ENCODE data around the gene KRTAP1-4. TPM values are rescaled to one million over a fixed set of nuclear protein-coding genes. Genes with fewer than 3 reads are reported as not detected.
"Not testable (repeated sequence)": the region's sequence is repeated elsewhere in the genome, so short reads cannot be mapped to it uniquely, and the experiment has no call there.

KRTAP1-4 gene
- total RNA-seq, 4 donors from 2014 or later, result not detected

DNA sequence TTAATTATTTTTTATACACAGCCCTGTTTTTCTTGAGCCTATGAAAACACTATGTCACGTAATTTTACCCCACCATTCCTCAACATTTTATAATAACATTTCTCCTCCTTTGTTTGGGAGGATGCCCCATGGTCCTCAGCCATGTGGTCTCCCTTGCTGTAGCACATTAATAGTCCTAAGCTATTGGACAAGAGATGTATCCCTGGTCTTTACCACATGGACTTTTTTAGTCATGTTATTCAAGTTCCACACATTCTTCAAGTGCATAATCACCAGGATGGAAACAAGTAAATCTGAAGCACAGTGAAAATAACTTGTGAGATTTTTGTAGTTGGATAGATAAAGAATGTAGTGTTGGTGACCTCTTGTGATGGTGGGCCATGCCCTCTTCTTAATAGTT lies 32.0 kb upstream of the KRTAP1-4 start:
- intact Hi-C loops (cut with DNase I; ENCODE audit: low total_unique reads), result no loop called here
- Histone ChIP-seq H3K9me3 (no peaks in the 10 kb centered on the region), H3K27ac (peak overlapping the region; percentile 58 to 67), H3K4me1 (peaks cover 0 to 8% of the 10 kb centered on the region in 2 donors), H3K27me3 (no peaks in the 10 kb centered on the region), H3K4me3 (no peak overlapping the region), H3K36me3 (no peaks in the 10 kb centered on the region)
- no peak for DNase-seq
- TF ChIP-seq POLR2A (IDR thresholded peaks at IDR 0.05), result no peak
- TF ChIP-seq, protein P1, sequence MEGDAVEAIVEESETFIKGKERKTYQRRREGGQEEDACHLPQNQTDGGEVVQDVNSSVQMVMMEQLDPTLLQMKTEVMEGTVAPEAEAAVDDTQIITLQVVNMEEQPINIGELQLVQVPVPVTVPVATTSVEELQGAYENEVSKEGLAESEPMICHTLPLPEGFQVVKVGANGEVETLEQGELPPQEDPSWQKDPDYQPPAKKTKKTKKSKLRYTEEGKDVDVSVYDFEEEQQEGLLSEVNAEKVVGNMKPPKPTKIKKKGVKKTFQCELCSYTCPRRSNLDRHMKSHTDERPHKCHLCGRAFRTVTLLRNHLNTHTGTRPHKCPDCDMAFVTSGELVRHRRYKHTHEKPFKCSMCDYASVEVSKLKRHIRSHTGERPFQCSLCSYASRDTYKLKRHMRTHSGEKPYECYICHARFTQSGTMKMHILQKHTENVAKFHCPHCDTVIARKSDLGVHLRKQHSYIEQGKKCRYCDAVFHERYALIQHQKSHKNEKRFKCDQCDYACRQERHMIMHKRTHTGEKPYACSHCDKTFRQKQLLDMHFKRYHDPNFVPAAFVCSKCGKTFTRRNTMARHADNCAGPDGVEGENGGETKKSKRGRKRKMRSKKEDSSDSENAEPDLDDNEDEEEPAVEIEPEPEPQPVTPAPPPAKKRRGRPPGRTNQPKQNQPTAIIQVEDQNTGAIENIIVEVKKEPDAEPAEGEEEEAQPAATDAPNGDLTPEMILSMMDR (IDR thresholded peaks at IDR 0.05), result no peak

DNA sequence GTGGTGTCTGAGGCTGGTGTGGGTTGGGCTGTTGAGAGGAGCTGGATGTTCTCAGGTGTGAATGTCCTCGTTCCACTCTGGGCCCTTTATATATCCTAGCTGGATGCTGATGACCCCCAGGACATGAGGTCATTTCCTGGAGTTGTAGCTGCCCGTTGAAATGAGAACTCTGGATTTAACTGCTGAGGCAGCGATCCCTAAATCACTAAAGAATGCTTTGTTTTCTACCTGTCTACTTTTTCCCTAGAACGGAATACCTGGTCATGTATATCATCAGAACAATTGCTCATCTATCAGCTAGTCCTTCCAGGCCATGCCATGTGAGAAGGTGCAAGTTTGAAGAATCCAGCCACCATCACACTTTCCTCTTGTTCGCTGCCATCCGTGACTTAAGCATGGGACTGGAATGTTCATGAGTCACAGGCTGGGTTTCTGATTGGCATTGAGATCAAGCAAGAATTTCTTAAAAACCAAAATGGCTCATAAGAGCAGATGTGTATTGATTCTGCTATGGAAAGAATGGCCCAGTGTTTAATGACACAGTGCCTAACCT lies 30.1 kb upstream of the KRTAP1-4 start, which contains the start of gene KRTAP2-3:
TSS of gene KRTAP2-3 (minus strand) at position 63 of the 553 bp plus-strand sequence. CDS start 64 bp downstream, outside the sequence.
- no peak for TF ChIP-seq POLR2A (IDR thresholded peaks at IDR 0.05)
- TF ChIP-seq, protein P1 (IDR thresholded peaks at IDR 0.05), result no peak
- no peaks in the 10 kb centered on the region for H3K27me3 ChIP-seq
- peak within 1 kb of the TSS in 1 of 2 donors; percentile 67 for H3K27ac ChIP-seq
- no peaks in the 10 kb centered on the region for H3K9me3 ChIP-seq
- H3K4me3 ChIP-seq, result no peak within 1 kb of the TSS
- H3K4me1 ChIP-seq, result peaks cover 0 to 8% of the 10 kb centered on the region in 2 donors
- DNase-seq, result no peak
- intact Hi-C loops (cut with DNase I; ENCODE audit: low total_unique reads), result no loop called here
- H3K36me3 ChIP-seq, result no peaks in the 10 kb centered on the region

- H3K27ac ChIP-seq; H3K4me1 ChIP-seq; intact Hi-C loops (cut with DNase I; ENCODE audit: low total_unique reads); H3K9me3 ChIP-seq; H3K4me3 ChIP-seq; DNase-seq; H3K27me3 ChIP-seq; H3K36me3 ChIP-seq: not testable (repeated sequence)
These were observed 29.5 kb upstream of the KRTAP1-4 start for GRCh38 chr17:41059276-41060051.

DNA sequence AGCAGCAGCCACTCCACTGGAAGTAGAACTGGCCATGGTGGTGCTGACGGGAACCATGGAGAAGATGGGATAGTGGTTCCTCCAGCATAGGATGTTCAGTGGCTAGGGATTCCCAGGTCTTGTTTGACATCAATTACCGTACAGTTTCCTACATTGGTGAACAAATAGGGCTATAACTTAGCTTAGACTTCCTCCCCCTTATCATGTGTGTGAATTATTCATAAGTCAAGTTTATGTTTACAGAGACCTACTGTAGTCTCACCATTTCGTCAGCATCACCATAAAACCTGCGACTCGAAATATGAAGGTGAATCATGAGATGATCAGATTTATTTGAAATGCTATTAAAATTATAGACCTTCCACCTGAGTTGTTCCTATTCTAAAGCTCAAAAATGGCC lies 28.7 kb upstream of the KRTAP1-4 start:
- Histone ChIP-seq H3K9me3 (no peaks in the 10 kb centered on the region), H3K27me3 (no peaks in the 10 kb centered on the region), H3K4me3 (no peak overlapping the region), H3K36me3 (no peaks in the 10 kb centered on the region), H3K4me1 (peaks cover 0 to 8% of the 10 kb centered on the region in 2 donors), H3K27ac (no peak overlapping the region)
- TF ChIP-seq, protein P1 (IDR thresholded peaks at IDR 0.05), result no peak
- no peak for TF ChIP-seq POLR2A (IDR thresholded peaks at IDR 0.05)
- intact Hi-C loops (cut with DNase I; ENCODE audit: low total_unique reads), result no loop called here
- DNase-seq, result no peak

- Histone ChIP-seq H3K27ac (no peak overlapping the region), H3K4me3 (no peak overlapping the region), H3K9me3 (no peaks in the 10 kb centered on the region), H3K36me3 (no peaks in the 10 kb centered on the region), H3K4me1 (peaks cover 0 to 7% of the 10 kb centered on the region in 2 donors), H3K27me3 (no peaks in the 10 kb centered on the region)
- intact Hi-C loops (cut with DNase I; ENCODE audit: low total_unique reads), result no loop called here
- no peak for DNase-seq
- TF ChIP-seq, protein P1 (IDR thresholded peaks at IDR 0.05), result no peak
- no peak for TF ChIP-seq POLR2A (IDR thresholded peaks at IDR 0.05)
These were observed 27.6 kb upstream of the KRTAP1-4 start for GRCh38 chr17:41057547-41057946.

DNA sequence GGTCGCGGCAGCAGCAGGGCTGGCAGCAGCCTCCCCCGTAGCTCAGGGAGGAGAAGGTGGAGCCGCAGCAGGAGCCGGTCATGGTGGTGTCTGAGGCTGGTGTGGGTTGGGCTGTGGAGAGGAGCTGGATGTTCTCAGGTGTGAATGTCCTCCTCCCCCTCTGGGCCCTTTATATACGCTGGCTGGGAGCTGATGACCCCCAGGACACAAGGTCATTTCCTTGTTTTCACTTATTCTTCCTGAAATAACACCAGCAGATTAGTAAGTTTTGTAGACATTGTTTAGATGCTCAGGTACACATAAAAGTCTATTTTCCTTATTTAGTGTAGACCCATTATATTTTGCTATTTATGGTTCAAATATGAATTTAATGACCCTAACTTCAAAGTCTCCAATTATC lies 25.1 kb upstream of the KRTAP1-4 start, which contains the start of gene KRTAP2-2:
TSS of gene KRTAP2-2 (minus strand) at position 101 of the 400 bp plus-strand sequence. CDS start at position 82, 19 bp downstream.
- not testable (repeated sequence) for H3K4me1 ChIP-seq, H3K27ac ChIP-seq

DNA sequence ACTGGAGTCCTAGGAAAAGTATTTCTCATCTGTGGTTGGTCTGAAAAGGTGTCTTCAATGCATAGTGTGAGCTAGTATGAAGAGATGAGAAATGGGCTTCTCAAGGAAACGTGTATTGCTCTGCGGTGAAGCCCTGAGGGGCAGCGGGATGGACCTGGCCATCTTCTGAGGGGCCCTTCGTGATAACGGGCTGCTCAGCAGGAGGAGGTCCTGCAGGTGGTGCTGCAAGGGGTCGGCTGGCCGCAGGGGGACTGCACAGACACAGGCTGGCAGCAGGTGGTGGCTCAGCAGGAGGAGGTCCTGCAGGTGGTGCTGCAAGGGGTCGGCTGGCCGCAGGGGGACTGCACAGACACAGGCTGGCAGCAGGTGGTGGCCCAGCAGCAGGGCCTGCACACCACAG lies 24.6 kb upstream of the KRTAP1-4 start:
- intact Hi-C loops (cut with DNase I; ENCODE audit: low total_unique reads); DNase-seq: not testable (repeated sequence)

More for the DNA sequence above, 25.1 kb upstream of the KRTAP1-4 start, which contains the start of gene KRTAP2-2:
- H3K9me3 ChIP-seq; intact Hi-C loops (cut with DNase I; ENCODE audit: low total_unique reads); H3K4me3 ChIP-seq; H3K36me3 ChIP-seq; H3K27me3 ChIP-seq; DNase-seq: not testable (repeated sequence)

More for the DNA sequence above, 24.6 kb upstream of the KRTAP1-4 start:
- H3K27ac ChIP-seq, H3K4me1 ChIP-seq, H3K36me3 ChIP-seq, H3K27me3 ChIP-seq, H3K9me3 ChIP-seq, H3K4me3 ChIP-seq: not testable (repeated sequence)

All from uterus (tissue), 4 donors.